Measurements from ENCODE around the gene COPS7A. TPM values are rescaled to one million over a fixed set of nuclear protein-coding genes. Genes with fewer than 3 reads are reported as not detected.

Gene COPS7A
- total and polyA plus RNA-seq, 8 donors: 14.2 to 39.6 (median 27.0) TPM

GRCh38 chr12:6688999-6689882, 34.6 kb upstream of the COPS7A start, which contains the start of gene ZNF384:
Gene ZNF384 (minus strand): TSS chr12:6689375. CDS start chr12:6679520, 9,855 bp downstream.
- FAIRE-seq: peak; percentile 95
- H3K36me3 ChIP-seq: no peaks in the 10 kb centered on the region
- 0 to 1% methylated on average over 62 to 72 of the region's 72 CpGs for WGBS, 2 donors
- peak within 1 kb of the TSS; percentile 70 to 96 (median 92) for H3K4me3 ChIP-seq
- no peaks in the 10 kb centered on the region for H3K9me3 ChIP-seq
- intact Hi-C loops (cut with DNase I): no loop called here
- peak in 3 of 4 donors; percentile 8 to 14 (median 13) for TF ChIP-seq CTCF (IDR thresholded peaks at IDR 0.05)
- peak; percentile 89 to 98 (median 96) for DNase-seq
- peak; percentile 91 to 95 (median 92) for ATAC-seq
- peaks cover 3 to 20% (median 3%) of the 10 kb centered on the region in 3 donors for H3K4me1 ChIP-seq
- H3K27me3 ChIP-seq: no peaks in the 10 kb centered on the region
- H3K27ac ChIP-seq: peak within 1 kb of the TSS; percentile 86 to 93 (median 91)

- Histone ChIP-seq H3K4me3 (no peak overlapping the region), H3K36me3 (no peaks in the 10 kb centered on the region), H3K27ac (no peak overlapping the region), H3K27me3 (no peaks in the 10 kb centered on the region), H3K4me1 (peaks cover 0 to 20% (median 3%) of the 10 kb centered on the region in 3 donors), H3K9me3 (no peaks in the 10 kb centered on the region)
- 87% methylated on average over 4 of the region's 4 CpGs for WGBS, 2 donors
- no peak for TF ChIP-seq CTCF (IDR thresholded peaks at IDR 0.05)
- no peak for DNase-seq
- intact Hi-C loops (cut with DNase I): no loop called here
- no peak for FAIRE-seq
- no peak for ATAC-seq
Measured at GRCh38 chr12:6691473-6691872, 32.4 kb upstream of the COPS7A start.

GRCh38 chr12:6692888-6693287, 31.0 kb upstream of the COPS7A start:
- 47 to 57% methylated on average over 2 of the region's 2 CpGs for WGBS, 2 donors
- H3K27ac ChIP-seq: no peak overlapping the region
- no peak for DNase-seq
- intact Hi-C loops (cut with DNase I): no loop called here
- no peaks in the 10 kb centered on the region for H3K27me3 ChIP-seq
- no peaks in the 10 kb centered on the region for H3K36me3 ChIP-seq
- no peak for TF ChIP-seq CTCF (IDR thresholded peaks at IDR 0.05)
- FAIRE-seq: no peak
- peaks cover 0 to 14% (median 0%) of the 10 kb centered on the region in 3 donors for H3K4me1 ChIP-seq
- no peak overlapping the region for H3K4me3 ChIP-seq
- no peak for ATAC-seq
- H3K9me3 ChIP-seq: no peaks in the 10 kb centered on the region

- peaks cover 0 to 8% (median 0%) of the 10 kb centered on the region in 3 donors for H3K4me1 ChIP-seq
- DNase-seq: no peak
- H3K4me3 ChIP-seq: no peak overlapping the region
- no peak for TF ChIP-seq CTCF (IDR thresholded peaks at IDR 0.05)
- WGBS, 2 donors: 38 to 60% methylated on average over 4 of the region's 4 CpGs
- H3K36me3 ChIP-seq: no peaks in the 10 kb centered on the region
- intact Hi-C loops (cut with DNase I): no loop called here
- H3K9me3 ChIP-seq: no peaks in the 10 kb centered on the region
- no peak overlapping the region for H3K27ac ChIP-seq
- no peak for ATAC-seq
- no peak for FAIRE-seq
- H3K27me3 ChIP-seq: no peaks in the 10 kb centered on the region
Measured at GRCh38 chr12:6693832-6694355, 30.0 kb upstream of the COPS7A start.
